ENCODE measurements around the gene RTP1.

- TF ChIP-seq CTCF (conservative IDR thresholded peaks at IDR 0.05) (no peak), ZFX (IDR thresholded peaks at IDR 0.05) (no peak)
Measured at GRCh38 chr3:187228740-187229139, 31.5 kb downstream of the RTP1 start.
